Midbrain (tissue), 1 donor: ENCODE data around the gene BMP2K.
"Not testable (repeated sequence)": the region's sequence is repeated elsewhere in the genome, so short reads cannot be mapped to it uniquely, and the experiment has no call there.

Experiments
- DNase-seq: peaks from one replicate; lab custom pipeline; 2025; lab: John Stamatoyannopoulos, UW

Gene BMP2K

DNA sequence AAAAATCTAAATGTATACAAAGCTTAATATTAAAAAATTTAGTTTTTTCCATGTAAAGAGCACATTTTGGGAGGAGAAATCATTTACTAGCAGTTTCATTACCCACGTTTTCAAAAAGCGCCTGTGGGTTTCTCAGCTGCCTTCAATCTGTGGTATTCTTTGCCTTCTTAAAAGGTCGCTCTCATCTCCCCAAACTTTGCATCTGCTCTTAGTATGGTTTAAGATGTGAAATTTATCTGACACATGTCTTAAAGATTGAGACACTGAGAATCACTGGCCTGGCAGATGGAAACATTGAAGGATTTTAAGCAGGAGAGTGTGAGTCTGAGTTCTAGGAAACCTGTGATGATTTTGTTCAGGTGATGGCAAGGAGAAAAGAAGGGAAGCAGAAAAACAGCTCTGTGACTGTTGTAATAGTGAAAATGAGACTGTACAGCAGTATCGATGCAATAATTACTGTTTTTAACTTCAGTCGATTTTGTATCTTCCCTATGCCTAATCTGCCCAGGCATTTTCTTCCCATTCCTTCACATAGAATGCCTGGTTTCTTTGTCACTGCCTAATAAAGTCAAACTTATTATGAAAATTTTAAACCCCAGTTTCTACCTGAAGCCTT lies 87.2 kb downstream of the BMP2K start:
- no peak for DNase-seq

DNA sequence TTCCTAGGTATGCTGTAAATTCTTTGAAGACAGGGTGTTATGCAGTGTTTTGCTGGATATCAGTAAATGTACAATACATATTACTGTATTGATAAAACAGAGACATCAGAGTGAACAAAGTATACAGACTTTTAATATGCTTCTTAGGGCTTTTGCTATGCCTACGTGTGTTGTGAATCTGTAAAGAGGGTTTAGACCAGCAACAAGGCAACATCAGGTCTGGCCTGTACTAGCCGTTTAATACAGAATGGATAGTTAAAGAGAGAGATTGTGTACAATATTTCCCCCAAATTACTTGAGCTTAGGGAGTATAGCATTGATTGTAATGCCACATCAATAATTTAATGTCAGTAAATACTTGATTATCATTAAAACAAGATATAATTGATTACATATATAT lies 87.8 kb downstream of the BMP2K start:
- no peak for DNase-seq

DNA sequence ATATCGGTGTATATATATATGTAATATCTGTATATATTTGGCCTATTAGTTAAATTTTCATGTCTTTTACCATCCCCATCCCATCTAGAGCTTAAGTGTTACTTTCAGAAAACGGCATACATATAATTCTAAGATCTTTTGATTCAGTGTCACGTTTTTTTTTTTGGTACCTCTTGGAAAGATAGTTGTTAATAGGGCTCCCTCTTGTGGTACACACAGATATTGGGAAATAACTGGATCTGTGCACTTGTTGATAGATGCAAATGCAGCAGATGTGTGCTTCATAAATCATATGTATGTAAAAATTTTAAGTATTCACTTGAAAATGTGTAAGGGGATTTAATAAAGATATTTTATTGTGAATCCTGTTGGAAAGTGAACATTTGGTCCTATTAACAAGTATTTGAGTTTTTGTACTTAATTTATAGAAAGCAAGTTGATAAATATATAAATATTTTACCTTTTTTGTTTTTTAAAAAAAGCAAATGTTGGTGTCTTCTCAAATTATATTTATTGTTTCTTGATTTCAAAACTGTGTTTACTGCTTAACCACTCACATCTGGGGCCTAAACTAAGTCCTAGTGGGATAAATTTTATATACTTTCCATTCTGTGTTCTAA lies 88.4 kb downstream of the BMP2K start:
- peak; percentile 75 for DNase-seq

DNA sequence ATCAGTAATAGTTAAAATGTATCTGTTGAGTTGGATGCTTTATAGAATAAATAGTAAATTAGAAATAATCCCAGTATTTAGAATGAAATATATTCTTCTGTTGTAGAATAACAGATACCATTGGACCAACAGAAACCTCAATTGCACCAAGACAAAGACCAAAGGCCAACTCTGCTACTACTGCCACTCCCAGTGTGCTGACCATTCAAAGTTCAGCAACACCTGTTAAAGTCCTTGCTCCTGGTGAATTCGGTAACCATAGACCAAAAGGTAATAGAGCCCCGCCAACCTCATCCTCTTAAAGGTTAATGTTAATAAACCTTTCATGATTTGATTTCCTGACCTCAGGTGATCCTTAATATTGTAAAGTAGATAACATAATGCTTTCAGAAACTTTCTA lies 89.3 kb downstream of the BMP2K start:
- DNase-seq = no peak

DNA sequence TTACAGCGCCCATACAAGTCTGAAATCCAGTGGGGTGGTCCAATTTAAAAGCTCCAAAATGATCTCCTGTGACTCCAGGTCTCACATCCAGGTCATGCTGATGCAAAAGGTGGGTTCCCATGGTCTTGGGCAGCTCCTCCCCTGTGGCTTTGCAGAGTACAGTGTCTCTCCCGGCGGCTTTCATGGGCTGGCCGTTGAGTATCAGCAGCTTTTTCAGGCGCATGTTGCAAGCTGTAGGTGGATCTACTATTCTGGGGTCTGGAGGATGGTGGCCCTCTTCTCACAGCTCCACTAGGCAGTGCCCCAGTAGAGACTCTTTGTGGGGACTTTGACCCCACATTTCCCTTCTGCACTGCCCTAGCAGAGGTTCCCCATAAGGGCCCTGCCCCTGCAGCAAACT lies 92.6 kb downstream of the BMP2K start:
- not testable (repeated sequence) for DNase-seq

- DNase-seq = no peak
Observed at GRCh38 chr4:78870056-78870455, 93.9 kb downstream of the BMP2K start.

DNA sequence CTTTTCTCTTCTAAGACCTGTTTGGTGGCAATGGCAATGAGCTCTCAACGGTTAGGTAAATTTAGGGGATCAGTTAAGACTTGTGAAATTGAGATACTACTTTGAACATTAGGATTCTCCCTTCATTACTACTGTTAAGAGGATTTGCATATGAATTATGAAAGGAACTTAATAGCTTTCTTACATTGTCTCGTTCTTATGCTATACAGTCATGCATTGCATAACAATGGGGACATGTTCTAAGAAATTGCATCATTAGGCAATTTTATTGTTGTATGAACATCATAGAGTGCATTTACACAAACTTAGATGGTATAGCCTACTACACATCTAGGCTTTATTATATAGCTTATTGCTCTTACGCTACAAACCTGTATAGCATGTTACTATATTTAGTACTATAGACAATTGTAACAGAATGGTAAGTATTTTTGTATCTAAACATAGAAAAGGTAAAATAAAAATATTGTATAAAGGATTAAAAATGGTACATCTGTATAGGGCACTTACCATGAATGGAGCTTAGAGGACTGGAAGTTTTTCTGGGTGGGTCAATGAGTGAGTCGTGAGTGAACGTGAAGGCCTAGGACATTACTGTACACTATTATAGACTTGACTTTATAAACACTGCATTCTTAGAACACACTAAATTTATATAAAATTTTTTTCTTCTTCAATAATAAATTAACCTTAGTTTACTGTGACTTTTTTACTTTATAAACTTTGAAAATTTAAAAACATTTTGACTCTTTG lies 100.6 kb downstream of the BMP2K start:
- no peak for DNase-seq

- DNase-seq = no peak
Observed at GRCh38 chr4:78878031-78878430, 101.9 kb downstream of the BMP2K start.

GRCh38 chr4:78880874-78881492 lies 104.8 kb downstream of the BMP2K start:
- no peak for DNase-seq

GRCh38 chr4:78885598-78885997 lies 109.4 kb downstream of the BMP2K start:
- no peak for DNase-seq

DNA sequence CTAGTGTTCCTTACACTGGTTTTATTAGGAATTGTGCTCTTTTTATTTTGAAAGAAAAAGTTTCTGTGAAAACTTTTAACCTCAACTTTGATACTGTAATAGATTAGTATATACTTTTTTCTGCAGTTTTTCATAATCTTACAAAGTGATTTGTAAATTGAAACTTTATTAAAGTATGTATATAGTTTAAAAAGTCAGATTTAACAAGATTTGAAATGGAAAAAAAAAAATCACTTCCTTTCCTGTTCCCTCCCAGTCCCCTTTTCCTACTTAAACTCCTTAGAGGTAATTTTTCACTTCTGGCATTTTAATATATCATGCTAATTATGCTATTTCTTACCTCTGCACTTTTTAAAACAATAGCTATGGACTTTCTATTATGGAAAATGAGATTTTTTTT lies 113.8 kb downstream of the BMP2K start:
- DNase-seq = no peak

DNA sequence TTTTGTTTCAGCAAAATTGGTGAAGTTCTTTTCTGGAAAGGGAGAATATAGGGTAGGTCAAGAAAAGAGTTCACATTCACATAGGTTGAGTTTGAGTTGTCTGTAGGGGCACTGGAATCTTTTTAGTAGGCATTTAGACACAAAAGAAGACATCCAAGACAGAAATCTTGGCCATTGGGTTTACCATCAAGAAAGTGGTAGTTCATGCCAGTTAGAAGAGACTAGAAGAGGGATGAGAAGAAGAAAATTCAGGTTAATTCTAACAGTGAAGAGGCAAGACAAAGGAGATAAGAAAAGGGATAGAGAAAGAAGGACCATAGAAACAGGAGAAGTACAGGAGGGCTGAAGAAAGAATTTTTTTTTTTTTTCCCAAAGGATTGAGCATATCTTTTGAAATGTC lies 123.2 kb downstream of the BMP2K start:
- no peak for DNase-seq

- DNase-seq = no peak
Observed at GRCh38 chr4:78901882-78902281, 125.7 kb downstream of the BMP2K start.

DNA sequence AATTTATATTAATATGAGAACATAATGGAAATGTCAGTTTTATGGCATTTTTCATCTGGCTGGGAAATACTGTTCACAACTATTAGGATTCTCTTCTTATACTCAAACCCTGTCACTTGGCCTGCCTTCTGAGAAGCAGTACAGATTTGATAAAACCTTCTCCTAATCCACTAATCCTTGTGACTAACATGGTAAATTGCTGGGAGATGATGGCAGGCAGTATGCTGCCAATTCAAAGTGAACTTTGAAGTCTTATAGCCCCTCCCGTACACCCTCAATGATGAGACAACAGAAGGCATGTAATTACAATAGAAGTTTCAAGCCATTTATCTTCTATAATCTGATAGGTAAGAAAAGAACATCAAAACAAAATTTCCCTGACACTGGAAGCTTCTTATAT lies 126.1 kb downstream of the BMP2K start:
- DNase-seq = no peak

DNA sequence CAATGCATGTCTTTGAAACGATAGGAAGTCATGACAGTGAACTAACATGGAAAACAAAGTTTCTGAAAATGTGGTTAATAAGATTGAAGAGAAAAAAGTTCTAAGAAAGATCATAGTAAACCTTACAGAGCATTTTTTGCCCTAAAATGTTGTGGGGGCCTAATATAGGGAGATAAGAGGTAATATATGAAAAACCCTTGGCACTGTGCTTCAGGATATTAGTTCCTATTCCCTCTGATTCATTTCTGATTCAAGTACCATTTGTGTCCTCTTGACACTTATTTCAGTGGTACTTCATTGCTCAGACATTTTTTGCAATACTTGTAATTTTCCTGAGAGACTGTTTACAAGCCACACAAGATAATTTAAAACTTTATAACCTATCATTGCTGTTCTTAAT lies 128.0 kb downstream of the BMP2K start:
- no peak for DNase-seq

GRCh38 chr4:78907638-78908037 lies 131.5 kb downstream of the BMP2K start:
- no peak for DNase-seq

GRCh38 chr4:78908974-78909373 lies 132.8 kb downstream of the BMP2K start:
- DNase-seq = not testable (repeated sequence)

DNA sequence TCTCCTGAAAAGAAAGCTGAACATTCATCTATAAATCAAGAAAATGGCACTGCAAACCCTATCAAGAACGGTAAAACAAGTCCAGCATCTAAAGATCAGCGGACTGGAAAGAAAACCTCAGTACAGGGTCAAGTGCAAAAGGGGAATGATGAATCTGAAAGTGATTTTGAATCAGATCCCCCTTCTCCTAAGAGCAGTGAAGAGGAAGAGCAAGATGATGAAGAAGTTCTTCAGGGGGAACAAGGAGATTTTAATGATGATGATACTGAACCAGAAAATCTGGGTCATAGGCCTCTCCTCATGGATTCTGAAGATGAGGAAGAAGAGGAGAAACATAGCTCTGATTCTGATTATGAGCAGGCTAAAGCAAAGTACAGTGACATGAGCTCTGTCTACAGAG lies 134.5 kb downstream of the BMP2K start:
- no peak for DNase-seq

DNA sequence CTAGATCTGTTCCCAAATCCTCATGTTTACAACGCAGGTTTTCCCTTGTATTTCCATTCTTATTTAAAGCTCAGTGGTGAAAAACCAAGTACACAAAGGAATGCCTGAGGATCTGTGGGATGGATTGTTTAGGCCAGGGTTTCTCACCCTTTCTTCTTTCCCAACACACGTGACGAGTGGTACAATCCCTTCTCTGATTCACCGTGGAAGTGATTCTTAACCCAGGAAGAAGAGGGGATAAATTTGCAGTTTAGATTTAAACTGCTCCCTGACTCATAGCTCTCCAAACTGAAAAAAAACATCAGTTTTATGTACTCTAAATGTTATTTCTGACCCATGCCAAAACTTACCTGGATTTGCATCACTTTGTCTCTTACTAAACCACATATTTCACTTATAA lies 146.1 kb downstream of the BMP2K start:
- DNase-seq = no peak

GRCh38 chr4:78923464-78924312 lies 147.5 kb downstream of the BMP2K start:
- DNase-seq = no peak

DNA sequence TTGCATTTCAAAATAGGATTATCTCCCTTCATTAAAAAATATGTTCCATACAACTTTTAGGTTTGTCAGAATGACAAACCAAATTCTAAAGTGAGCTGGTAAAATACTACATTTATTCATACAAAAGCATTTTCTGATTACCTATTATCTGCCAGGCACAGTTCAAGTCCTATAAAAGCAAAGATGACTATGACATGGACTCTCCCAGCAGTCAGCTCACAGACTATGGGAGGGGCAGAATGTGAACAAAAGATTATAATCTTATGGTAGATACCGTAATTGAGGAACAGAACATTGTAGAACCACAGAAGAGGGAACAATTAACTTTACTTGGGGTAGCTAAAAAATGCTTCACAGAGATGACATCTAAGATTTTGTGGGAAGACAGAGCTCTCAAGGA lies 150.7 kb downstream of the BMP2K start:
- no peak for DNase-seq

- DNase-seq = no peak
Observed at GRCh38 chr4:78928835-78929234, 152.7 kb downstream of the BMP2K start.
